WTC11 (cell line): ENCODE measurements around the gene COL25A1. TPM values are rescaled to one million over a fixed set of nuclear protein-coding genes. Genes with fewer than 3 reads are reported as not detected.
"Not testable (repeated sequence)": the region's sequence is repeated elsewhere in the genome, so short reads cannot be mapped to it uniquely, and the experiment has no call there.

Experiments
- ATAC-seq: fragments of 200-7000 bp; cut with Tn5 transposase; 2 replicates; pipeline ENCODE4 v1.10.0; 2021; ENCODE audit warnings: mild to moderate bottlenecking, moderate library complexity
- CTCF ChIA-PET: fragments of 300-600 bp; sonication (Branson Sonifier 250); formaldehyde crosslinking; loops from one replicate; lab custom pipeline; 2021; ENCODE audit warnings: antibody characterized with exemption; lab: Charles Lee
- POLR2A ChIA-PET: fragments of 350-600 bp; sonication (Branson Sonifier 250); formaldehyde crosslinking; loops from one replicate; lab custom pipeline; 2021; ENCODE audit warnings: antibody characterized with exemption; lab: Charles Lee
- DNase-seq: peaks from one replicate; pipeline ENCODE4 v3.0.0; 2021; ENCODE audit warnings: low spot score
- H3K27ac Mint-ChIP-seq: 2 replicates; pipeline ENCODE4 v1.8.0; 2021; ENCODE audit warnings: mixed read lengths
- H3K27me3 Mint-ChIP-seq: 2 replicates; pipeline ENCODE4 v1.8.0; 2021; ENCODE audit warnings: low read depth, mild to moderate bottlenecking, moderate library complexity, mixed read lengths
- H3K36me3 Mint-ChIP-seq: 2 replicates; pipeline ENCODE4 v1.8.0; 2021; ENCODE audit warnings: mixed read lengths
- H3K4me1 Mint-ChIP-seq: 2 replicates; pipeline ENCODE4 v1.8.0; 2022; ENCODE audit warnings: mixed read lengths
- H3K4me3 Mint-ChIP-seq: 2 replicates; pipeline ENCODE4 v1.8.0; 2021; ENCODE audit warnings: mild to moderate bottlenecking, moderate library complexity, mixed read lengths
- H3K9me3 Mint-ChIP-seq: 2 replicates; pipeline ENCODE4 v1.8.0; 2021; ENCODE audit warnings: mixed read lengths
- ATF1 ChIP-seq: sonication (generic); formaldehyde crosslinking; IDR thresholded peaks from 2 replicates; pipeline ENCODE4 v1.8.1; 2023; ENCODE audit warnings: mild to moderate bottlenecking, moderate library complexity, missing genetic modification reagents
- CBFB ChIP-seq: sonication (generic); formaldehyde crosslinking; IDR thresholded peaks from 2 replicates; pipeline ENCODE4 v1.8.1; 2022; ENCODE audit warnings: mild to moderate bottlenecking, low read depth, missing genetic modification reagents
- ETV6 ChIP-seq: sonication (generic); formaldehyde crosslinking; IDR thresholded peaks from 2 replicates; pipeline ENCODE4 v1.8.1; 2022; ENCODE audit warnings: mild to moderate bottlenecking, missing genetic modification reagents
- FOXK1 ChIP-seq: sonication (generic); formaldehyde crosslinking; IDR thresholded peaks from 2 replicates; pipeline ENCODE4 v1.8.0; 2022; ENCODE audit warnings: mild to moderate bottlenecking, moderate library complexity, missing genetic modification reagents
- GRHL2 ChIP-seq: fragments of 250-450 bp; sonication (Bioruptor Pico); IDR thresholded peaks from 2 replicates; pipeline ENCODE4 v1.8.0; 2022; ENCODE audit warnings: mild to moderate bottlenecking, moderate library complexity; ENCODE audit not compliant: insufficient replicate concordance, severe bottlenecking
- GTF2I ChIP-seq: fragments of 250-450 bp; sonication (Bioruptor Pico); conservative IDR thresholded peaks from 2 replicates; pipeline ENCODE4 v1.4.0; 2021; ENCODE audit warnings: mild to moderate bottlenecking
- NR2C2 ChIP-seq: sonication (generic); formaldehyde crosslinking; IDR thresholded peaks from 2 replicates; pipeline ENCODE4 v1.8.0; 2022; ENCODE audit warnings: mild to moderate bottlenecking, missing genetic modification reagents
- NR3C1 ChIP-seq: sonication (generic); formaldehyde crosslinking; conservative IDR thresholded peaks from 2 replicates; pipeline ENCODE4 v1.8.1; 2023; ENCODE audit warnings: low read depth, mild to moderate bottlenecking, missing genetic modification reagents
- SMAD4 ChIP-seq: sonication (generic); formaldehyde crosslinking; IDR thresholded peaks from 2 replicates; pipeline ENCODE4 v1.8.0; 2022; ENCODE audit warnings: mild to moderate bottlenecking, missing genetic modification reagents
- TCF7 ChIP-seq: sonication (generic); formaldehyde crosslinking; IDR thresholded peaks from 2 replicates; pipeline ENCODE4 v1.8.0; 2022; ENCODE audit warnings: mild to moderate bottlenecking, low read depth, missing genetic modification reagents, moderate library complexity
- ZNF121 ChIP-seq: sonication (generic); formaldehyde crosslinking; IDR thresholded peaks from 2 replicates; pipeline ENCODE4 v1.8.0; 2023; ENCODE audit warnings: missing genetic modification reagents
- ZNF232 ChIP-seq: sonication (generic); formaldehyde crosslinking; IDR thresholded peaks from 2 replicates; pipeline ENCODE4 v1.8.0; 2022; ENCODE audit warnings: mild to moderate bottlenecking, missing genetic modification reagents
- ZNF317 ChIP-seq: sonication (generic); formaldehyde crosslinking; IDR thresholded peaks from 2 replicates; pipeline ENCODE4 v1.8.1; 2023; ENCODE audit warnings: low read depth, mild to moderate bottlenecking, moderate library complexity, missing genetic modification reagents, borderline replicate concordance
- ZNF416 ChIP-seq: fragments of 250-450 bp; sonication (Bioruptor Pico); IDR thresholded peaks from 2 replicates; pipeline ENCODE4 v1.9.0; 2021; ENCODE audit warnings: mild to moderate bottlenecking, inconsistent platforms
- ZNF423 ChIP-seq: fragments of 250-450 bp; sonication (Bioruptor Pico); IDR thresholded peaks from 2 replicates; pipeline ENCODE4 v2.1.2; 2022; ENCODE audit warnings: mild to moderate bottlenecking, moderate library complexity
- ZNF671 ChIP-seq: fragments of 250-450 bp; sonication (Bioruptor Pico); IDR thresholded peaks from 2 replicates; pipeline ENCODE4 v1.8.0; 2021; ENCODE audit warnings: mild to moderate bottlenecking
- total RNA-seq: library from RNA; stranded (reverse); gene quantifications from 3 replicates; pipeline ENCODE4 v1.2.3, GENCODE V29; 2021
- TF ChIP-seq, protein P1 (sequence below): sonication (generic); formaldehyde crosslinking; IDR thresholded peaks from 2 replicates; pipeline ENCODE4 v1.8.0; 2022; ENCODE audit warnings: mild to moderate bottlenecking, missing genetic modification reagents
- TF ChIP-seq, protein P2 (sequence below): fragments of 250-450 bp; sonication (Bioruptor Pico); conservative IDR thresholded peaks from 2 replicates; pipeline ENCODE4 v1.9.0; 2021; ENCODE audit warnings: mild to moderate bottlenecking
- TF ChIP-seq, protein P3 (sequence below): sonication (generic); formaldehyde crosslinking; IDR thresholded peaks from 2 replicates; pipeline ENCODE4 v1.8.1; 2023; ENCODE audit warnings: mild to moderate bottlenecking, moderate library complexity, missing genetic modification reagents
- TF ChIP-seq, protein P4 (sequence below): sonication (generic); formaldehyde crosslinking; conservative IDR thresholded peaks from 2 replicates; pipeline ENCODE4 v1.8.1; 2023; ENCODE audit warnings: mild to moderate bottlenecking, low read depth, missing genetic modification reagents, moderate library complexity

COL25A1 gene
- total RNA-seq, 1 experiment from 2014 or later: 6.6 TPM

DNA sequence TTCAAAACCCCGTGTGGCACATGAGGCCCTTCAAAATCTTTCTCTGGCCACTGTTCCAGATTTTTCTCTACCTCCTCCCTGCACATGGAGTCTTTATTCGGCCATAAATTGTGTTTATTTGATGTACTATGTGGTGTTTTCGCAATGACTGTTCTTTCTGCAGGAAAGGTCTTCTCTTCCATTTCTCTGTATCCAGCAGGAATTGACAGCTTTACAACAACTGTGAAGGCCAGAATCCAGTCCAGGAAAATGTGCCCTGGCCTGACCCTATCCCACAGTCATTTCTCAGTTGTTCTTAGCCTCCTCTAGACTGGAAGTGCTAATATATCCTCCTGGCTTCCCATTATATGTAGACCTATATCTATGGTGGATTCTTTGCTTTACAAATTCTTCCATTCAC is 191.4 kb downstream of the COL25A1 start:
- no peak overlapping the region for H3K27ac Mint-ChIP-seq
- no peak for TF ChIP-seq ZNF121 (CRISPR knock-in tag)
- no peak for TF ChIP-seq GTF2I (CRISPR knock-in tag)
- TF ChIP-seq, protein P1, sequence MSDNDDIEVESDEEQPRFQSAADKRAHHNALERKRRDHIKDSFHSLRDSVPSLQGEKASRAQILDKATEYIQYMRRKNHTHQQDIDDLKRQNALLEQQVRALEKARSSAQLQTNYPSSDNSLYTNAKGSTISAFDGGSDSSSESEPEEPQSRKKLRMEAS (CRISPR knock-in tag): no peak
- no peak for TF ChIP-seq ATF1 (CRISPR knock-in tag)
- TF ChIP-seq, protein P2, sequence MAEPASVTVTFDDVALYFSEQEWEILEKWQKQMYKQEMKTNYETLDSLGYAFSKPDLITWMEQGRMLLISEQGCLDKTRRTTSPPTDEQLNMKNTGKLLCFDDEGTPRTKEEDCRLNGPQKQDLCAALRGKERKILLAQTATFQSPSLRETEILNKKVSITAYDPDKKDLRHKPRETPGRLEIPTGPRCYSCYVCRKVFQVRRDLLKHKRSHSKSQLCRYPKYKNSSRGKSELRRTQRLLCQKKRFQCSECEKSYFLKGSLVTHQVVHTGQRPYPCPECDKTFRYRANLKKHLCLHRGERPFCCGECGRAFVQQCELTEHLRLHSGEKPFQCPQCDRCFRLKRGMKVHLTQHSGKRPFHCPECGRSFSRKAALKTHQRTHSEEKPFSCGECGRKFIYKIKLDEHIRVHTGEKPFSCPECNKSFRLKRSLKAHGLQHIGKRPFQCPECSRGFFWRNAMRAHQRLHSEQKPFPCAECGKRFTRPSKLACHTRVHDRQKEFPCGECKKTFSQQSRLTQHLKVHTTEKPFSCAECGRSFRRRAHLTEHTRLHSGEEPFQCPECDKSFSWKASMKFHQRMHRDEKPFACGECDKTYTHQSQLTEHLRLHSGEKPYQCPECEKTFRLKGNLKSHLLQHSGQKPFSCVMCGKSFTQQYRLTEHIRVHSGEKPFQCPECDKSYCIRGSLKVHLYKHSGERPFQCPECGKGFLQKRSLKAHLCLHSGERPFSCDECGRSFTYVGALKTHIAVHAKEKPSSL (CRISPR knock-in tag): no peak
- TF ChIP-seq ETV6 (CRISPR knock-in tag): no peak
- TF ChIP-seq CBFB: no peak
- no peak for TF ChIP-seq ZNF232 (CRISPR knock-in tag)
- no peak for TF ChIP-seq NR3C1 (CRISPR knock-in tag)
- no peak for TF ChIP-seq ZNF671 (CRISPR knock-in tag)
- TF ChIP-seq, protein P3, sequence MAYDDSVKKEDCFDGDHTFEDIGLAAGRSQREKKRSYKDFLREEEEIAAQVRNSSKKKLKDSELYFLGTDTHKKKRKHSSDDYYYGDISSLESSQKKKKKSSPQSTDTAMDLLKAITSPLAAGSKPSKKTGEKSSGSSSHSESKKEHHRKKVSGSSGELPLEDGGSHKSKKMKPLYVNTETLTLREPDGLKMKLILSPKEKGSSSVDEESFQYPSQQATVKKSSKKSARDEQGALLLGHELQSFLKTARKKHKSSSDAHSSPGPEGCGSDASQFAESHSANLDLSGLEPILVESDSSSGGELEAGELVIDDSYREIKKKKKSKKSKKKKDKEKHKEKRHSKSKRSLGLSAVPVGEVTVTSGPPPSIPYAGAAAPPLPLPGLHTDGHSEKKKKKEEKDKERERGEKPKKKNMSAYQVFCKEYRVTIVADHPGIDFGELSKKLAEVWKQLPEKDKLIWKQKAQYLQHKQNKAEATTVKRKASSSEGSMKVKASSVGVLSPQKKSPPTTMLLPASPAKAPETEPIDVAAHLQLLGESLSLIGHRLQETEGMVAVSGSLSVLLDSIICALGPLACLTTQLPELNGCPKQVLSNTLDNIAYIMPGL (CRISPR knock-in tag): no peak
- TF ChIP-seq TCF7 (CRISPR knock-in tag): no peak
- TF ChIP-seq ZNF423: no peak
- TF ChIP-seq FOXK1: no peak
- TF ChIP-seq, protein P4, sequence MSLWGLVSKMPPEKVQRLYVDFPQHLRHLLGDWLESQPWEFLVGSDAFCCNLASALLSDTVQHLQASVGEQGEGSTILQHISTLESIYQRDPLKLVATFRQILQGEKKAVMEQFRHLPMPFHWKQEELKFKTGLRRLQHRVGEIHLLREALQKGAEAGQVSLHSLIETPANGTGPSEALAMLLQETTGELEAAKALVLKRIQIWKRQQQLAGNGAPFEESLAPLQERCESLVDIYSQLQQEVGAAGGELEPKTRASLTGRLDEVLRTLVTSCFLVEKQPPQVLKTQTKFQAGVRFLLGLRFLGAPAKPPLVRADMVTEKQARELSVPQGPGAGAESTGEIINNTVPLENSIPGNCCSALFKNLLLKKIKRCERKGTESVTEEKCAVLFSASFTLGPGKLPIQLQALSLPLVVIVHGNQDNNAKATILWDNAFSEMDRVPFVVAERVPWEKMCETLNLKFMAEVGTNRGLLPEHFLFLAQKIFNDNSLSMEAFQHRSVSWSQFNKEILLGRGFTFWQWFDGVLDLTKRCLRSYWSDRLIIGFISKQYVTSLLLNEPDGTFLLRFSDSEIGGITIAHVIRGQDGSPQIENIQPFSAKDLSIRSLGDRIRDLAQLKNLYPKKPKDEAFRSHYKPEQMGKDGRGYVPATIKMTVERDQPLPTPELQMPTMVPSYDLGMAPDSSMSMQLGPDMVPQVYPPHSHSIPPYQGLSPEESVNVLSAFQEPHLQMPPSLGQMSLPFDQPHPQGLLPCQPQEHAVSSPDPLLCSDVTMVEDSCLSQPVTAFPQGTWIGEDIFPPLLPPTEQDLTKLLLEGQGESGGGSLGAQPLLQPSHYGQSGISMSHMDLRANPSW (CRISPR knock-in tag): no peak
- no peak for TF ChIP-seq ZNF416
- no peak for TF ChIP-seq ZNF317
- no peak for TF ChIP-seq NR2C2 (CRISPR knock-in tag)
- TF ChIP-seq GRHL2 (CRISPR knock-in tag): no peak
- no peak for TF ChIP-seq SMAD4 (CRISPR knock-in tag)
- H3K9me3 Mint-ChIP-seq: no peaks in the 10 kb centered on the region
- CTCF ChIA-PET: no interaction called here
- H3K4me3 Mint-ChIP-seq: no peak overlapping the region
- no peak for DNase-seq
- ATAC-seq: no peak
- POLR2A ChIA-PET: no interaction called here
- no peaks in the 10 kb centered on the region for H3K4me1 Mint-ChIP-seq
- H3K36me3 Mint-ChIP-seq: no peaks in the 10 kb centered on the region
- H3K27me3 Mint-ChIP-seq: no peaks in the 10 kb centered on the region

DNA sequence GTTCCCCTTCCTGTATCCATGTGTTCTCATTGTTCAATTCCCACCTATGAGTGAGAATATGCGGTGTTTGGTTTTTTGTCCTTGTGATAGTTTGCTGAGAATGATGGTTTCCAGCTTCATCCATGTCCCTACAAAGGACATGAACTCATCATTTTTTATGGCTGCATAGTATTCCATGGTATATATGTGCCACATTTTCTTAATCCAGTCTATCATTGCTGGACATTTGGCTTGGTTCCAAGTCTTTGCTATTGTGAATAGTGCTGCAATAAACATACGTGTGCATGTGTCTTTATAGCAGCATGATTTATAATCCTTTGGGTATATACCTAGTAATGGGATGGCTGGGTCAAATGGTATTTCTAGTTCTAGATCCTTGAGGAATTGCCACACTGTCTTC is 194.2 kb downstream of the COL25A1 start:
- H3K27me3 Mint-ChIP-seq, POLR2A ChIA-PET, DNase-seq, H3K4me3 Mint-ChIP-seq, H3K9me3 Mint-ChIP-seq, ATAC-seq, CTCF ChIA-PET, H3K36me3 Mint-ChIP-seq, H3K4me1 Mint-ChIP-seq, H3K27ac Mint-ChIP-seq: not testable (repeated sequence)
